ENCODE data around the gene DGAT2L6. TPM values are rescaled to one million over a fixed set of nuclear protein-coding genes. Genes with fewer than 3 reads are reported as not detected.

Gene DGAT2L6
- total and polyA plus RNA-seq, 3 experiments from 2014 or later, result not detected

Other genes with a start within 250 kb of the DGAT2L6 start
- not detected for gene AWAT2, start 127.5 kb upstream of the DGAT2L6 start, total RNA-seq
- gene AWAT2, start 127.5 kb upstream of the DGAT2L6 start, polyA plus RNA-seq, result not detected
- not detected for gene OTUD6A, start 115.0 kb upstream of the DGAT2L6 start, total RNA-seq
- not detected for gene OTUD6A, start 115.0 kb upstream of the DGAT2L6 start, polyA plus RNA-seq
- gene IGBP1, start 44.0 kb upstream of the DGAT2L6 start, total RNA-seq, result 10 to 100 TPM; 33.6 TPM
- 59.3 TPM for gene IGBP1, start 44.0 kb upstream of the DGAT2L6 start, polyA plus RNA-seq
- not detected for gene AWAT1, start 57.2 kb downstream of the DGAT2L6 start, total RNA-seq
- gene AWAT1, start 57.2 kb downstream of the DGAT2L6 start, polyA plus RNA-seq, result not detected
- under 1 TPM in 1 of 2 experiments, not detected in 1; 0.18 TPM for gene P2RY4, start 82.7 kb downstream of the DGAT2L6 start, total RNA-seq
- gene P2RY4, start 82.7 kb downstream of the DGAT2L6 start, polyA plus RNA-seq, result not detected
- not detected for gene ARR3, start 90.9 kb downstream of the DGAT2L6 start, total RNA-seq
- not detected for gene ARR3, start 90.9 kb downstream of the DGAT2L6 start, polyA plus RNA-seq
- not detected for gene RAB41, start 104.7 kb downstream of the DGAT2L6 start, total RNA-seq
- gene RAB41, start 104.7 kb downstream of the DGAT2L6 start, polyA plus RNA-seq, result not detected
- 10 to 100 TPM; 26.4 to 28.9 TPM for gene PDZD11, start 112.4 kb downstream of the DGAT2L6 start, total RNA-seq
- 40.7 TPM for gene PDZD11, start 112.4 kb downstream of the DGAT2L6 start, polyA plus RNA-seq
- 10 to 100 TPM; 16.5 to 17.7 TPM for gene KIF4A, start 112.6 kb downstream of the DGAT2L6 start, total RNA-seq
- gene KIF4A, start 112.6 kb downstream of the DGAT2L6 start, polyA plus RNA-seq, result not detected
- gene GDPD2, start 245.8 kb downstream of the DGAT2L6 start, total RNA-seq, result under 1 TPM in 1 of 2 experiments, not detected in 1; 0.09 TPM
- gene GDPD2, start 245.8 kb downstream of the DGAT2L6 start, polyA plus RNA-seq, result not detected